Kidney glomerular epithelial cell (primary cell): ENCODE data around the gene FASTK.

Experiments used
- DNase-seq: peaks from one replicate; lab custom pipeline; 2025; lab: John Stamatoyannopoulos, UW

The FASTK gene

GRCh38 chr7:151118108-151119054 lies 37.8 kb upstream of the FASTK start:
- no peak for DNase-seq

GRCh38 chr7:151117565-151117964 lies 37.0 kb upstream of the FASTK start:
- no peak for DNase-seq

- no peak for DNase-seq
Measured at GRCh38 chr7:151116603-151117440, 36.2 kb upstream of the FASTK start.

GRCh38 chr7:151115836-151116418 lies 35.3 kb upstream of the FASTK start:
- peak; percentile 73 for DNase-seq

- no peak for DNase-seq
Measured at GRCh38 chr7:151115121-151115835, 34.7 kb upstream of the FASTK start.

- no peak for DNase-seq
Measured at GRCh38 chr7:151114151-151115090, 33.8 kb upstream of the FASTK start.

GRCh38 chr7:151113344-151114150 lies 32.9 kb upstream of the FASTK start:
- peak; percentile 90 for DNase-seq

GRCh38 chr7:151110941-151111645 lies 30.5 kb upstream of the FASTK start:
- peak; percentile 62 for DNase-seq

GRCh38 chr7:151110236-151110940 lies 29.8 kb upstream of the FASTK start:
- no peak for DNase-seq

GRCh38 chr7:151109094-151110048 lies 28.8 kb upstream of the FASTK start:
- no peak for DNase-seq

- DNase-seq: no peak
Measured at GRCh38 chr7:151107882-151108281, 27.3 kb upstream of the FASTK start.

GRCh38 chr7:151104411-151105235 lies 24.0 kb upstream of the FASTK start:
- DNase-seq: no peak

GRCh38 chr7:151103973-151104372 lies 23.4 kb upstream of the FASTK start:
- no peak for DNase-seq

- DNase-seq: no peak
Measured at GRCh38 chr7:151102991-151103390, 22.4 kb upstream of the FASTK start.

- DNase-seq: no peak
Measured at GRCh38 chr7:151101621-151102396, 21.2 kb upstream of the FASTK start.

- no peak for DNase-seq
Measured at GRCh38 chr7:151100921-151101320, 20.3 kb upstream of the FASTK start.
